Esophagus squamous epithelium (tissue), 5 donors: ENCODE results near the gene CAPN1. TPM values are rescaled to one million over a fixed set of nuclear protein-coding genes. Genes with fewer than 3 reads are reported as not detected.

Source experiments
- DNase-seq: peaks from one replicate; lab custom pipeline; 2025; lab: John Stamatoyannopoulos, UW
- H3K27ac ChIP-seq, 4 donors: fragments of 200-600 bp; sonication (generic); one replicate each; pipeline ENCODE4 v1.5.1; 2016 to 2019; ENCODE audit warnings: mild to moderate bottlenecking in 1 of 4
- H3K27me3 ChIP-seq, 4 donors: fragments of 200-600 bp; sonication (generic); 1 replicate in 3 of 4; 2 replicates in 1 of 4; pipeline versions ENCODE4 v1.5.1 to v1.6.0; 2017 to 2021; ENCODE audit warnings: antibody characterized with exemption in 1 of 4
- H3K36me3 ChIP-seq, 3 donors: fragments of 200-600 bp; sonication (generic); one replicate each; pipeline ENCODE4 v1.5.1; 2016 to 2019
- H3K4me1 ChIP-seq, 3 donors: fragments of 200-600 bp; sonication (generic); one replicate each; pipeline ENCODE4 v1.5.1; 2017 to 2019
- H3K4me3 ChIP-seq, 4 donors: fragments of 200-600 bp; sonication (generic); 1 replicate in 3 of 4; 2 replicates in 1 of 4; pipeline ENCODE4 v1.5.1; 2016 to 2019; ENCODE audit warnings: mild to moderate bottlenecking in 2 of 4, moderate library complexity in 1 of 4
- H3K9me3 ChIP-seq, 3 donors: fragments of 200-600 bp; sonication (generic); one replicate each; pipeline ENCODE4 v1.5.1; 2016 to 2019
- CTCF ChIP-seq, 6 experiments: fragments of 450-650 bp in 4 of 6; fragments of 200-600 bp in 2 of 6; sonication (generic) in 2 of 6; IDR thresholded peaks; one replicate each; pipeline ENCODE4 v1.5.1; 2016 to 2019; ENCODE audit warnings: antibody characterized with exemption in 6 of 6, mild to moderate bottlenecking in 4 of 6, moderate library complexity in 4 of 6
- POLR2A ChIP-seq, 4 donors: fragments of 450-650 bp; IDR thresholded peaks; one replicate each; pipeline ENCODE4 v1.6.1; 2017; ENCODE audit warnings: antibody characterized with exemption in 4 of 4, mild to moderate bottlenecking in 4 of 4, moderate library complexity in 3 of 4
- WGBS, 2 donors: methylation state at CpG; one replicate each; pipeline ENCODE4 v1.1.5; 2018; 5-methylcytosine and 5-hydroxymethylcytosine counted together
- intact Hi-C: fragments of 100-400 bp; cut with DNase I; formaldehyde crosslinking; loops from one replicate; pipeline ENCODE4 v1.15.0; 2022
- total RNA-seq, 4 donors: library from RNA; depleted of rRNA; stranded (reverse); fragments of >200 nt; gene quantifications; one replicate each; pipeline ENCODE4 v1.1.0, GENCODE V29; 2016
- donor health status: DM: yes; HTN: yes; CAD: no.

The CAPN1 gene
- total RNA-seq, 4 donors from 2014 or later, result 225 to 696 (median 354) TPM

- Histone ChIP-seq H3K27me3 (no peaks in the 10 kb centered on the region), H3K27ac (no peak overlapping the region), H3K36me3 (peaks cover 63 to 100% (median 79%) of the 10 kb centered on the region in 3 donors), H3K4me1 (no peaks in the 10 kb centered on the region), H3K4me3 (no peak overlapping the region), H3K9me3 (no peaks in the 10 kb centered on the region)
- intact Hi-C loops, result loop anchor here (10.0 kb wide), 1 partner anchor 49 kb away; no protein-coding TSS in a partner anchor
- 75 to 100% methylated on average over 2 of the region's 3 CpGs for WGBS, 2 donors
- no peak for DNase-seq
- TF ChIP-seq POLR2A (IDR thresholded peaks at IDR 0.05) (no peak), CTCF (IDR thresholded peaks at IDR 0.05) (no peak)
These were observed 23.9 kb downstream of the CAPN1 start for GRCh38 chr11:65205602-65205967.

GRCh38 chr11:65206441-65206841, 24.7 kb downstream of the CAPN1 start:
- WGBS, 2 donors, result 84 to 96% methylated on average over 6 to 8 of the region's 17 CpGs
- no peak overlapping the region for H3K4me3 ChIP-seq
- no peak for DNase-seq

GRCh38 chr11:65206901-65207300, 25.2 kb downstream of the CAPN1 start:
- Histone ChIP-seq H3K36me3 (peaks cover 77 to 100% (median 90%) of the 10 kb centered on the region in 3 donors), H3K4me3 (no peak overlapping the region), H3K4me1 (no peaks in the 10 kb centered on the region), H3K27ac (no peak overlapping the region), H3K9me3 (no peaks in the 10 kb centered on the region), H3K27me3 (no peaks in the 10 kb centered on the region)
- intact Hi-C loops, result loop anchor here (10.0 kb wide), 1 partner anchor 48 kb away; no protein-coding TSS in a partner anchor
- WGBS, 2 donors, result 79 to 91% methylated on average over 4 to 6 of the region's 7 CpGs
- no peak for TF ChIP-seq CTCF (IDR thresholded peaks at IDR 0.05)
- no peak for TF ChIP-seq POLR2A (IDR thresholded peaks at IDR 0.05)
- no peak for DNase-seq

More at GRCh38 chr11:65206441-65206841, 24.7 kb downstream of the CAPN1 start:
- H3K9me3 ChIP-seq, result no peaks in the 10 kb centered on the region
- no peaks in the 10 kb centered on the region for H3K4me1 ChIP-seq
- no peaks in the 10 kb centered on the region for H3K27me3 ChIP-seq
- H3K36me3 ChIP-seq, result peaks cover 72 to 100% (median 87%) of the 10 kb centered on the region in 3 donors
- intact Hi-C loops, result loop anchor here (10.0 kb wide), 1 partner anchor 48 kb away; no protein-coding TSS in a partner anchor
- no peak overlapping the region for H3K27ac ChIP-seq
- TF ChIP-seq CTCF (IDR thresholded peaks at IDR 0.05), result no peak

GRCh38 chr11:65207918-65208784, 26.4 kb downstream of the CAPN1 start:
- Histone ChIP-seq H3K4me3 (no peak overlapping the region), H3K36me3 (peaks cover 78 to 99% (median 82%) of the 10 kb centered on the region in 3 donors), H3K27ac (no peak overlapping the region), H3K27me3 (no peaks in the 10 kb centered on the region), H3K9me3 (no peaks in the 10 kb centered on the region), H3K4me1 (peaks cover 0 to 4% (median 0%) of the 10 kb centered on the region in 3 donors)
- no peak for DNase-seq
- no peak for TF ChIP-seq CTCF (IDR thresholded peaks at IDR 0.05)
- no peak for TF ChIP-seq POLR2A (IDR thresholded peaks at IDR 0.05)
- WGBS, 2 donors, result 87 to 90% methylated on average over 8 to 14 of the region's 16 CpGs
- intact Hi-C loops, result loop anchor here (10.0 kb wide), 1 partner anchor 47 kb away; no protein-coding TSS in a partner anchor
